ENCODE measurements around the gene TIGD6. TPM values are rescaled to one million over a fixed set of nuclear protein-coding genes. Genes with fewer than 3 reads are reported as not detected.

The TIGD6 gene
- total and polyA plus RNA-seq, 2 of the 4 experiments (the other 2 are of a cell fraction), result 5.8 to 6.6 TPM

GRCh38 chr5:149998281-149998680 lies 2.2 kb downstream of the TIGD6 start:
- Histone ChIP-seq H2BK20ac (ENCODE audit: low read depth, low read length) (no peak overlapping the region), H3K18ac (ENCODE audit: low read depth, low read length) (no peak overlapping the region), H3K4me2 (ENCODE audit: low read depth, low read length) (no peak overlapping the region), H3K9me3 (ENCODE audit: control insufficient read depth, insufficient read depth, low read length) (no peaks in the 10 kb centered on the region), H3K9ac (ENCODE audit: low read depth, low read length) (no peak overlapping the region), H3K27ac (ENCODE audit: insufficient read depth, low read length) (no peak overlapping the region), H3K56ac (ENCODE audit: extremely low read depth, insufficient read depth, low read length) (no peak overlapping the region), H2AK9ac (replicated peaks; ENCODE audit: low read depth, low read length, poor library complexity) (no peak overlapping the region), H4K20me1 (ENCODE audit: insufficient read depth, low read length) (peaks cover 23% of the 10 kb centered on the region; the same call in 1 of the 2 replicates), H4K8ac (ENCODE audit: low read depth in 2 of 2, low read length in 2 of 2) (no peak overlapping the region), H3K4me3 (ENCODE audit: insufficient read depth, low read depth, low read length) (no peak overlapping the region), H2BK120ac (ENCODE audit: low read depth, low read length) (no peak overlapping the region), H4K91ac (ENCODE audit: insufficient read depth, low read depth, low read length) (no peak overlapping the region), H3K23ac (ENCODE audit: low read depth, low read length) (no peak overlapping the region), H3K4me1 (ENCODE audit: control insufficient read depth, insufficient read depth, low read length) (peaks cover 2% of the 10 kb centered on the region), H3K9me1 (ENCODE audit: insufficient read depth, low read length) (peaks cover 16% of the 10 kb centered on the region), H3K79me1 (ENCODE audit: low read depth in 1 of 2, low read length in 2 of 2) (peaks cover 11 to 49% of the 10 kb centered on the region in 2 experiments), H2AFZ (replicated peaks; ENCODE audit: low read length, poor library complexity) (no peak overlapping the region), H2AK5ac (ENCODE audit: low read depth, low read length) (no peak overlapping the region), H3K27me3 (ENCODE audit: control insufficient read depth, insufficient read depth, low read length) (no peaks in the 10 kb centered on the region), H3K4ac (ENCODE audit: low read depth, low read length) (no peak overlapping the region), H3K36me3 (ENCODE audit: control insufficient read depth, insufficient read depth, low read length) (peaks cover 7% of the 10 kb centered on the region), H4K5ac (ENCODE audit: low read depth, low read length) (no peak overlapping the region), H2BK15ac (ENCODE audit: low read depth, low read length) (no peak overlapping the region), H3K14ac (replicated peaks; ENCODE audit: low read depth, low read length) (no peak overlapping the region), H2BK5ac (ENCODE audit: low read depth, low read length, poor library complexity, severe bottlenecking) (no peak overlapping the region)
- ATAC-seq (ENCODE audit: low read depth) (no peak), DNase-seq (no peak)
- intact Hi-C loops (cut with micrococcal nuclease), result no loop called here
- no TSS peak for BruUV-seq (replicated peaks)
- CTCF ChIA-PET, result interaction anchor here (3.2 kb wide), 1 partner anchor 164 kb away, joined by 10 read pairs; no protein-coding TSS in a partner anchor
- no CpG with 5 or more reads among the region's 3 CpGs for WGBS, 2 experiments (ENCODE audit: extremely low coverage in 2 of 2, insufficient read length in 1 of 2)
- in situ Hi-C loops (cut with MboI; ENCODE audit: low sequenced_read_pairs), result no loop called here
- TF ChIP-seq SMC3 (IDR thresholded peaks at IDR 0.05; ENCODE audit: low read depth, low read length), result no peak
- TF ChIP-seq MAFK (IDR thresholded peaks at IDR 0.05; ENCODE audit: low read depth, low read length), result no peak
- no peak for TF ChIP-seq RCOR1 (IDR thresholded peaks at IDR 0.05; ENCODE audit: insufficient replicate concordance, low read length)
- TF ChIP-seq MAZ (IDR thresholded peaks at IDR 0.05; ENCODE audit: borderline replicate concordance, low read depth, low read length), result no peak
- TF ChIP-seq RFX5 (IDR thresholded peaks at IDR 0.05; ENCODE audit: low read depth, low read length), result no peak
- TF ChIP-seq CHD1 (IDR thresholded peaks at IDR 0.05; ENCODE audit: low read depth, low read length), result no peak
- no peak for TF ChIP-seq POLR2A (IDR thresholded peaks at IDR 0.05; ENCODE audit: low read depth, low read length)
- no peak for TF ChIP-seq RAD21 (IDR thresholded peaks at IDR 0.05; ENCODE audit: low read length)
- no peak for TF ChIP-seq MXI1 (IDR thresholded peaks at IDR 0.05; ENCODE audit: borderline replicate concordance, low read depth, low read length)
- TF ChIP-seq CTCF (conservative IDR thresholded peaks at IDR 0.05; ENCODE audit: low read depth, low read length), result no peak
- no peak for TF ChIP-seq NFE2L2 (IDR thresholded peaks at IDR 0.05; ENCODE audit: low read depth, low read length)
- TF ChIP-seq BHLHE40 (IDR thresholded peaks at IDR 0.05; ENCODE audit: low read depth, low read length), result no peak
- no peak for TF ChIP-seq CEBPB (IDR thresholded peaks at IDR 0.05; ENCODE audit: low read depth, low read length)
- no peak for TF ChIP-seq USF2 (IDR thresholded peaks at IDR 0.05; ENCODE audit: low read depth, low read length)
- no peak for TF ChIP-seq FOS (IDR thresholded peaks at IDR 0.05; ENCODE audit: low read depth, low read length)
- TF ChIP-seq ELK1 (IDR thresholded peaks at IDR 0.05; ENCODE audit: borderline replicate concordance, low read depth, low read length), result no peak
- dilution Hi-C loops (cut with HindIII; ENCODE audit: low sequenced_read_pairs, unreplicated experiment), result no loop called here
- POLR2A ChIA-PET (ENCODE audit: unreplicated experiment), result no interaction called here
